OCI-LY1 (cell line): Measurements from ENCODE around the gene LAMTOR2.

Experiments used
- CTCF ChIP-seq: fragments of 200-600 bp; sonication (generic), shearing (Covaris generic); IDR thresholded peaks from 2 replicates; pipeline ENCODE4 v1.5.1; 2017; ENCODE audit warnings: mild to moderate bottlenecking, antibody characterized with exemption, low read length, moderate library complexity, mixed read lengths
- EZH2 ChIP-seq: fragments of 200-600 bp; sonication (generic), shearing (Covaris generic); IDR thresholded peaks from 2 replicates; pipeline ENCODE4 v1.8.0; 2017; ENCODE audit warnings: borderline replicate concordance, mixed run types, mild to moderate bottlenecking, antibody characterized with exemption, low read length, moderate library complexity, mixed read lengths

- TF ChIP-seq EZH2 (no peak), CTCF (no peak)
Observed at GRCh38 chr1:156014829-156015228, 39.8 kb upstream of the LAMTOR2 start.
